Peyer's patch (tissue), 4 donors: Measurements from ENCODE around the gene SPAAR.

Experiments used
- POLR2A ChIP-seq, 2 donors: fragments of 450-650 bp; IDR thresholded peaks; one replicate each; pipeline ENCODE4 v1.5.1; 2017; ENCODE audit warnings: antibody characterized with exemption in 2 of 2, mild to moderate bottlenecking in 2 of 2, moderate library complexity in 2 of 2
- TF ChIP-seq, protein P1 (sequence below), 6 experiments: fragments of 450-650 bp in 4 of 6; fragments of 200-600 bp in 2 of 6; sonication (generic) in 1 of 6; IDR thresholded peaks; one replicate each; pipeline ENCODE4 v1.5.1; 2017 to 2019; ENCODE audit warnings: antibody characterized with exemption in 6 of 6, mild to moderate bottlenecking in 3 of 6, moderate library complexity in 1 of 6

DNA sequence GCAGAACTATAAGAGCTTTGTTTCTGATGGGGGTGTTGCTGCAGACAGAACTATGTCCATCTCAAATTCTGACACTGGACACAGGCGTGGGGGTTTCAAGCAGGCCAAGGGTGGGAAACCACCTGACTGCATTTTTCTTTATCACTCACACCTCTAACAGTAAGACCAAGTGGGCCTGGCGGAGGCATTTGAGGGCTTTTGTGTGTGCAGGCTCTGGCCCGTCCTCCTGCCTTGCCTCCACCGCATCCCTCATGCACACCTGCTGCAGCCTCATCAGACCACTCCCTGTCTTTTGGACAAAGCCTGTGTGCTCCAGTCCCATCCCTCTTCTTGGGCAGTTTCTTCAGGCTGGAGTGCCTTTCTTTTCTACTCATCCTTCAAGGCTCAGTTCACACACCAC, 47.0 kb upstream of the SPAAR start:
- TF ChIP-seq, protein P1, sequence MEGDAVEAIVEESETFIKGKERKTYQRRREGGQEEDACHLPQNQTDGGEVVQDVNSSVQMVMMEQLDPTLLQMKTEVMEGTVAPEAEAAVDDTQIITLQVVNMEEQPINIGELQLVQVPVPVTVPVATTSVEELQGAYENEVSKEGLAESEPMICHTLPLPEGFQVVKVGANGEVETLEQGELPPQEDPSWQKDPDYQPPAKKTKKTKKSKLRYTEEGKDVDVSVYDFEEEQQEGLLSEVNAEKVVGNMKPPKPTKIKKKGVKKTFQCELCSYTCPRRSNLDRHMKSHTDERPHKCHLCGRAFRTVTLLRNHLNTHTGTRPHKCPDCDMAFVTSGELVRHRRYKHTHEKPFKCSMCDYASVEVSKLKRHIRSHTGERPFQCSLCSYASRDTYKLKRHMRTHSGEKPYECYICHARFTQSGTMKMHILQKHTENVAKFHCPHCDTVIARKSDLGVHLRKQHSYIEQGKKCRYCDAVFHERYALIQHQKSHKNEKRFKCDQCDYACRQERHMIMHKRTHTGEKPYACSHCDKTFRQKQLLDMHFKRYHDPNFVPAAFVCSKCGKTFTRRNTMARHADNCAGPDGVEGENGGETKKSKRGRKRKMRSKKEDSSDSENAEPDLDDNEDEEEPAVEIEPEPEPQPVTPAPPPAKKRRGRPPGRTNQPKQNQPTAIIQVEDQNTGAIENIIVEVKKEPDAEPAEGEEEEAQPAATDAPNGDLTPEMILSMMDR (IDR thresholded peaks at IDR 0.05), result no peak
- no peak for TF ChIP-seq POLR2A (IDR thresholded peaks at IDR 0.05)
